ENCODE data around the gene C3orf49.

C3orf49 gene

GRCh38 chr3:63824309-63824708 lies 5.2 kb downstream of the C3orf49 start:
- H3K27ac ChIP-seq, result no peak overlapping the region
- no peaks in the 10 kb centered on the region for H3K36me3 ChIP-seq (ENCODE audit: control insufficient read depth, insufficient read depth, low read length)
- TF ChIP-seq, protein P1, sequence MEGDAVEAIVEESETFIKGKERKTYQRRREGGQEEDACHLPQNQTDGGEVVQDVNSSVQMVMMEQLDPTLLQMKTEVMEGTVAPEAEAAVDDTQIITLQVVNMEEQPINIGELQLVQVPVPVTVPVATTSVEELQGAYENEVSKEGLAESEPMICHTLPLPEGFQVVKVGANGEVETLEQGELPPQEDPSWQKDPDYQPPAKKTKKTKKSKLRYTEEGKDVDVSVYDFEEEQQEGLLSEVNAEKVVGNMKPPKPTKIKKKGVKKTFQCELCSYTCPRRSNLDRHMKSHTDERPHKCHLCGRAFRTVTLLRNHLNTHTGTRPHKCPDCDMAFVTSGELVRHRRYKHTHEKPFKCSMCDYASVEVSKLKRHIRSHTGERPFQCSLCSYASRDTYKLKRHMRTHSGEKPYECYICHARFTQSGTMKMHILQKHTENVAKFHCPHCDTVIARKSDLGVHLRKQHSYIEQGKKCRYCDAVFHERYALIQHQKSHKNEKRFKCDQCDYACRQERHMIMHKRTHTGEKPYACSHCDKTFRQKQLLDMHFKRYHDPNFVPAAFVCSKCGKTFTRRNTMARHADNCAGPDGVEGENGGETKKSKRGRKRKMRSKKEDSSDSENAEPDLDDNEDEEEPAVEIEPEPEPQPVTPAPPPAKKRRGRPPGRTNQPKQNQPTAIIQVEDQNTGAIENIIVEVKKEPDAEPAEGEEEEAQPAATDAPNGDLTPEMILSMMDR (IDR thresholded peaks at IDR 0.05), result no peak
- H3K9ac ChIP-seq, result no peak overlapping the region
- H3K9me3 ChIP-seq (ENCODE audit: control insufficient read depth, low read length), result no peaks in the 10 kb centered on the region
- no peaks in the 10 kb centered on the region for H3K79me2 ChIP-seq
- no peak overlapping the region for H3K4me3 ChIP-seq (ENCODE audit: low read depth, low read length)
- H3K4me1 ChIP-seq, result no peaks in the 10 kb centered on the region
- no peak overlapping the region for H2AFZ ChIP-seq
- H3K4me2 ChIP-seq (ENCODE audit: low read length), result no peak overlapping the region
- no peaks in the 10 kb centered on the region for H3K27me3 ChIP-seq (ENCODE audit: control insufficient read depth, insufficient read depth, low read length)

- H2AFZ ChIP-seq, result no peak overlapping the region
- H3K27me3 ChIP-seq (ENCODE audit: control insufficient read depth, insufficient read depth, low read length), result no peaks in the 10 kb centered on the region
- H3K79me2 ChIP-seq, result no peaks in the 10 kb centered on the region
- no peak overlapping the region for H3K9ac ChIP-seq
- no peak overlapping the region for H3K4me2 ChIP-seq (ENCODE audit: low read length)
- no peaks in the 10 kb centered on the region for H3K9me3 ChIP-seq (ENCODE audit: control insufficient read depth, low read length)
- no peaks in the 10 kb centered on the region for H3K36me3 ChIP-seq (ENCODE audit: control insufficient read depth, insufficient read depth, low read length)
- H3K4me1 ChIP-seq, result no peaks in the 10 kb centered on the region
- no peak overlapping the region for H3K27ac ChIP-seq
- TF ChIP-seq, protein P1 (IDR thresholded peaks at IDR 0.05), result no peak
- H3K4me3 ChIP-seq (ENCODE audit: low read depth, low read length), result no peak overlapping the region
These were observed 11.4 kb downstream of the C3orf49 start for GRCh38 chr3:63830526-63830925.

DNA sequence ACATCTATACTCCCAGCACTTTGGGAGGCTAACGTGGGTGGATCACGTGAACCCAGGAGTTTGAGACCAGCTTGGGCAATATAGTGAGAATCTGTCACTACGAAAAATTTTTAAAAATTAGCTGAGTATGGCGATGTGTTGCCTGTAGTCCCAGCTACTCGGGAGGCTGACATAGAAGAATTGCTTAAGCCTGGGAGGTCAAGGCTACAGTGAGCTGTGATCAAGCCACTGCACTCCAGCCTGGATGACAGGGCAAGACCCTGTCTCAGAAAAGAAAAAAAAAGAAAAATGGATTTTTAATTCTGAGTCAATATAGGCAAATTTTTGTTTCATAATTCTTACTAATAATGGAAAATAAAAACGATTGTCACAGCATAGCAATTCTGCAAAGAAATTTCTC lies 13.3 kb downstream of the C3orf49 start:
- Histone ChIP-seq H3K36me3 (ENCODE audit: control insufficient read depth, insufficient read depth, low read length) (no peaks in the 10 kb centered on the region), H3K9ac (no peak overlapping the region), H3K9me3 (ENCODE audit: control insufficient read depth, low read length) (no peaks in the 10 kb centered on the region), H2AFZ (no peak overlapping the region), H3K27me3 (ENCODE audit: control insufficient read depth, insufficient read depth, low read length) (no peaks in the 10 kb centered on the region), H3K4me1 (no peaks in the 10 kb centered on the region), H3K27ac (no peak overlapping the region), H3K4me2 (ENCODE audit: low read length) (no peak overlapping the region), H3K4me3 (ENCODE audit: low read depth, low read length) (no peak overlapping the region), H3K79me2 (no peaks in the 10 kb centered on the region)
- TF ChIP-seq, protein P1 (IDR thresholded peaks at IDR 0.05), result no peak

- no peaks in the 10 kb centered on the region for H3K4me1 ChIP-seq
- no peaks in the 10 kb centered on the region for H3K9me3 ChIP-seq (ENCODE audit: control insufficient read depth, low read length)
- no peaks in the 10 kb centered on the region for H3K36me3 ChIP-seq (ENCODE audit: control insufficient read depth, insufficient read depth, low read length)
- no peak overlapping the region for H2AFZ ChIP-seq
- H3K4me2 ChIP-seq (ENCODE audit: low read length), result no peak overlapping the region
- no peak overlapping the region for H3K4me3 ChIP-seq (ENCODE audit: low read depth, low read length)
- no peaks in the 10 kb centered on the region for H3K27me3 ChIP-seq (ENCODE audit: control insufficient read depth, insufficient read depth, low read length)
- H3K27ac ChIP-seq, result no peak overlapping the region
- TF ChIP-seq, protein P1 (IDR thresholded peaks at IDR 0.05), result no peak
- H3K9ac ChIP-seq, result no peak overlapping the region
- H3K79me2 ChIP-seq, result peaks cover 11% of the 10 kb centered on the region
These were observed 22.6 kb downstream of the C3orf49 start for GRCh38 chr3:63841704-63842103.

GRCh38 chr3:63842127-63842526 lies 23.0 kb downstream of the C3orf49 start:
- Histone ChIP-seq H3K79me2 (peaks cover 11% of the 10 kb centered on the region), H3K27me3 (ENCODE audit: control insufficient read depth, insufficient read depth, low read length) (no peaks in the 10 kb centered on the region), H3K27ac (no peak overlapping the region), H3K4me3 (ENCODE audit: low read depth, low read length) (no peak overlapping the region), H2AFZ (no peak overlapping the region), H3K4me1 (no peaks in the 10 kb centered on the region), H3K4me2 (ENCODE audit: low read length) (no peak overlapping the region), H3K9ac (no peak overlapping the region), H3K9me3 (ENCODE audit: control insufficient read depth, low read length) (no peaks in the 10 kb centered on the region), H3K36me3 (ENCODE audit: control insufficient read depth, insufficient read depth, low read length) (no peaks in the 10 kb centered on the region)
- TF ChIP-seq, protein P1 (IDR thresholded peaks at IDR 0.05), result no peak

Measured in parathyroid adenoma (tissue), 2 donors.